Stimulated activated CD8-positive, alpha-beta memory T cell treated with anti-CD3 and anti-CD28 coated beads, Interleukin-15, amount 100 ng/mL, for 4 hours (primary cell): Measurements from ENCODE around the gene MCCC1.
"Not testable (repeated sequence)": the region's sequence is repeated elsewhere in the genome, so short reads cannot be mapped to it uniquely, and the experiment has no call there.

Source experiments
- DNase-seq, 2 donors: peaks; one replicate each; pipeline ENCODE4 v3.0.0-alpha.2; 2020; ENCODE audit warnings: low read depth in 2 of 2

Gene MCCC1

DNA sequence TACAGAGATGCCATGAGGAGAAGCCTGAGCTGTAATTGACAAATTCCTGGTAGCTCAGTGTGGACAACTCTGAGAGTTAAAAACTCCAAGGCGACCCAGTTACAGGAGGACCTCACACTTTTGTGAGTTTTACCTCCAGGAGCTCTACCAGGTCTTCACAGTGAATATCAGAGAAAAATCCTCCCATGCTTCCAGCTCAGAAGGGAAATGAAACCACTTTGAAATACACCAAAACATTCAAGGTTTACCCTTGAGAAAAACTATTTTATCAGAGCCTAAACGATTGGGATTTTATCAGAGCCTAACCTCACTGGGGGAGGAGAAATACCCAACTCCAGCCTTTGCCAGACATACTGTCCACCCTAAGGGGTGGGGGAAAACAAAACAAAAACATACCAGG, 52.4 kb downstream of the MCCC1 start:
- no peak for DNase-seq

DNA sequence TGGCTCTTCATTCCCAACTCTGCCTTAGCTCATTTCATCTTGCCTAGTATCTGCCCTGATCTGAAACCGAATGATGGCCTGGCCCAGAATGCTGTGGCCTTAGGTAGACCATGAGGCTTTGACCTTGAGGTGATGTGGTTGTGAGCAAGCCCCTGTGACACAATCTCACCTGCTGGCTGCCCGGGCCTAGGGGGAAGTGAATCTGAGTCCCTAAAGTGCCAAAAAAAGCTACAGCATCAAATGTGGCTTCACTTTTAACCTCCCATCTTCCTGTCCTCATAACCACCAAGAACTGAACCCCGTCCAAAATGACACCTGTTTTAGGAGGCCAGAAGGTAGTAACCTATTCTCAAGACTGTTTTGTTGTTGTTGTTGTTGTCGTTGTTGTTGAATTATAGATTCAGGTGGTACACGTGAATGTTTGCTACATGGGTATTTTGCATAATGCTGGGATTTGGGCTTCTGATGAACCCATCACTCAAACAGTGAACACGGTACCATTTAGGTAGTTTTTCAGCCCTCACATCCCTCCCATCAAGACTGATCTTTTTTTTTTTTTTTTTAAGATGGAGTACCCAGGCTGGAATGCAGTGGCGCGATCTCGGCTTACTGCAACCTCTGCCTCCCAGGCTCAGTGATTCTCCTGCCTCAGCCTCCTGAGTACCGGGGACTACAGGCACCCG, 54.6 kb downstream of the MCCC1 start:
- DNase-seq: no peak

- no peak for DNase-seq
Observed at GRCh38 chr3:183038757-183039156, 60.5 kb downstream of the MCCC1 start.

GRCh38 chr3:183038221-183038620, 61.1 kb downstream of the MCCC1 start:
- no peak for DNase-seq

DNA sequence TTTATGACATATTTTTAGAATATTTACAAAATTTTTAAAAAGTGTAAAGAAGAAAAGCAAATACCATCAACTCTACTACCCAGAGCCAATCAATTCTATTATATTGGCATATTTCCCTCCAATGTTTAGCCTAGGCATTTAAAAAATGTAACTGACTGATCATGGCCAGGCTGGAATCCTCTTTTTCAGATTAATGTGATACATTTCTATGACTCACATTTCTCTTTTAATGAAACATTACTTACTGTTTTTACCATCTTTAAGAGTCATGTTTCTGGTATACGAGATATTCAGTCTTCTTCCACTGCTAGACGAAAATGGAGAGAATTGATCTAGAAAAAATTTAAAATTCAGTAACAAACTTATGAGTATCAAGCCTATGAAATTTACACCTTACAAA, 65.5 kb downstream of the MCCC1 start:
- no peak for DNase-seq

DNA sequence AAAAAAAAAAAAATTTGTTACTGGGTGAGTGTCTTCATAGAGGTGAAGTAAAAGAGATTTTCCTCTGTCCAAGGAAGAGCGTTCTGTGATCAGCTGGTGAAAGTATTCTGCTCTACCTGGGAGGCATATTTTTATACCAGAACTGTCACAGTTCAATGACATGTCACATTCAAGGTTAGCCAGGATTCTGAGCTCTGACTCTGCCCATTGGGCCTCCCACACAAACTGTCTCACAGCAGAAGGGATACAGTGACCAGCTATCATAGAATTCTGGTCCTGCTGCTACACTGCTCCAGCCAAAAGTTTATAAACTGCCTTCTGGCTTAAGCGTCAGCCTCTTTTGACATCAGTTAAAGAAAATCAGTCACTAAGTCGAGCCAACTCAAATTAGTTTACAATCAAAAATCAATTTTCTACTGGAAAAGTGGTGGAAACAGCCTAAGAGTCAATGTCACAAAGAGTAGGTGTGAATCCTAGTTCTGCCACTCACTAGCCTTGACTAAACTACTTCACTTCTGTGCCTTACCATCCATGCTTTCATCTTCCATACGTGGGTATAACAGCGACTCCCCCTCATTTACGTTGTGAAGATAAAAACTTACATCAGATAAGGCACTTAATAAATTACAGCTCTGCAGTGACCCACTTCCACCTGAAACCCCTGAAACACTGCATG, 66.3 kb downstream of the MCCC1 start:
- DNase-seq: no peak

GRCh38 chr3:183031826-183032225, 67.5 kb downstream of the MCCC1 start:
- DNase-seq: no peak

DNA sequence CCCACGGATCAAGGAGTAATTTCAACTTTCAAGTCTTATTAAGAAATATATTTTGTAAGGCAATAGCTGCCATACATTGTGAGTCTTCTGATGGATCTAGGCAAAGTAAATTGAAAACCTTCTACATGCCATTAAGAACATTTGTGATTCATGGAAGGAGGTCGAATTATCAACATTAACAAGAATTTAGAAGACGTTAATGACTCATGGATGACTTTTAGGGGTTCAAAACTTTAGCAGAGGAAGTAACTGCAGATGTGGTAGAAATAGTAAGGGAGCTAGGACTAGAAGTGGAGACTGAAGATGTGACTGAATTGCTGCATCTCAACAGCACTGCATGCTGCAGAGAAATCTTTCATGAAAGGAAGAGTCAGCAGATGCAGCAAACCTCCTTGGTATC, 70.9 kb downstream of the MCCC1 start:
- no peak for DNase-seq

DNA sequence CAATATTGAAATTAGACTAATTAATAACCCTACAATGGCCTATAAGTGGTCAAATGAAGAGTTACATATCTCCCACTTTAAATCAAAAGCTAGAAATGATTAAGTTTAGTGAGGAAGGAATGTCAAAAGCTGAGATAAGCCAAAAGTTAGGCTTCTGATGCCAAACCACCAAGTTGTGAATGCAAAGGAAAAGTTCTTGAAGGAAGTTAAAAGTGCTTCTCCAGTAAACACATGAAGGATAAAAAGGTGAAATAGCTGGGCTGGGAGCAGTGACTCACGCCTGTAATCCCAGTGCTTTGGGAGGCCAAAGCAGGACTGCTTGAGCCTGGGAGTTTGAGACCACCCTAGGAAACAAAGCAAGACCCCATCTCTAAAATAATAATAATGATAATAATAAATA, 72.0 kb downstream of the MCCC1 start:
- no peak for DNase-seq

DNA sequence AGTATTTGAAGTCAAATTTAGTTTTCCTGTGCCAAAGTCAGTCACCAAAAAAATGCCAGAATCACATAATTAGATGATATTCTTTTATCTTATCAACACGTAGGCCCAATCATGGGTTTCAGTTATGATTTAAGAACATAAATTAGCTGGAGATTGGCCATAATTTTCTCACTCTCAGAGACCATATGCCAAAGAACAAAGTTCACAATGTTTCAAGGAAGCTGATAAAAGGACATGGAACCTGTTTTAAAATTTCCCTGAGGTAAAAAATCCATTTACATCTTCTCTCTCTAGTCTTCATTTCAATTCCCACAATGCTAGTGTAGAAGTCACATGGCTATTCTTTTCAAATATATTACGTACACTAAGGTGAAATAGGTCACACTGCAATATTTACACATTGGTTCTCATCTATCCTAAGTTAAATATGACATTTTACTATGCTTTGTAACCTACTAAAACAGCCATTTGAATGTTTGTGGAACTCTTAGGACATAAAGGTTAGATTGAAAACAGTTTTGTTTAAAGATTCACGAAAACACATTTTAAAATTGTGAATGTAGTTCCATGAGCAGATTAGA, 76.3 kb downstream of the MCCC1 start:
- no peak for DNase-seq

GRCh38 chr3:183018421-183019192, 80.7 kb downstream of the MCCC1 start:
- no peak for DNase-seq

- no peak for DNase-seq
Observed at GRCh38 chr3:183015185-183015584, 84.1 kb downstream of the MCCC1 start.

DNA sequence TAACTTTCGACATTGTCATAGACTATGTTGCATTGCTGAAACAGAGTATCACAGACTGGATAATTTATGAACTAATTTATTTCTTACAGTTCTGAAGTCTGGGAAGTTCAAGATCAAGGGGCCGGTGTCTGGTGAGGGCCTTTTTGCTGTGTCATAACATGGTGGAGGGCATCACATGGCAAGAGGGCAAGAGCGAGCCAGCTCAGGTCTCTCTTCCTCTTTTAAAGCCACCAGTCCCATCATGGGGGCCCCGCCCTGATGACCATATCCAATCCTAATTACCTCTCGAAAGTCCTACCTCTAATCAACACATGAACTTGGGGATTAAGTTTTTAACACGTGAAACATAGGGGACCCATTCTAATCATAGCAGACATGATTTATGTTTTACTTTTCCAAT, 85.4 kb downstream of the MCCC1 start:
- DNase-seq: no peak

- no peak for DNase-seq
Observed at GRCh38 chr3:183013074-183013473, 86.2 kb downstream of the MCCC1 start.

- no peak for DNase-seq
Observed at GRCh38 chr3:183008800-183009199, 90.5 kb downstream of the MCCC1 start.

DNA sequence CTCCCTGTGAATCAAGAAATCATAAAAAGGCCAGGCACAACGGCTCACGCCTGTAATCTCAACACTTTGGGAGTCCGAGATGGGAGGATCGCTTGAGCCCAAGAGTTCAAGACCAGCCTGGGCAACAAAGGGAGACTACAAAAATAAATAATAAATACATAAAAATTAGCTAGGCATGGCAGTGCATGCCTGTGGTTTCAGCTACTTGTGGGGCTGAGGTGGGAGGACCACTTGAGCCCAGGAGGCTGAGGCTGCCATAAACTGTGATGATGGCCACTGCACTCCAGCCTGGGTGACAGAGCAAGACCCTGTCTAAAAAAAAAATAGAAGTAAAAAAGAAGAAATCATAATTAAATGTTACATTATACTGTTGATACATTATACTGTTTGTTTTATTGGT, 91.0 kb downstream of the MCCC1 start:
- DNase-seq: no peak

DNA sequence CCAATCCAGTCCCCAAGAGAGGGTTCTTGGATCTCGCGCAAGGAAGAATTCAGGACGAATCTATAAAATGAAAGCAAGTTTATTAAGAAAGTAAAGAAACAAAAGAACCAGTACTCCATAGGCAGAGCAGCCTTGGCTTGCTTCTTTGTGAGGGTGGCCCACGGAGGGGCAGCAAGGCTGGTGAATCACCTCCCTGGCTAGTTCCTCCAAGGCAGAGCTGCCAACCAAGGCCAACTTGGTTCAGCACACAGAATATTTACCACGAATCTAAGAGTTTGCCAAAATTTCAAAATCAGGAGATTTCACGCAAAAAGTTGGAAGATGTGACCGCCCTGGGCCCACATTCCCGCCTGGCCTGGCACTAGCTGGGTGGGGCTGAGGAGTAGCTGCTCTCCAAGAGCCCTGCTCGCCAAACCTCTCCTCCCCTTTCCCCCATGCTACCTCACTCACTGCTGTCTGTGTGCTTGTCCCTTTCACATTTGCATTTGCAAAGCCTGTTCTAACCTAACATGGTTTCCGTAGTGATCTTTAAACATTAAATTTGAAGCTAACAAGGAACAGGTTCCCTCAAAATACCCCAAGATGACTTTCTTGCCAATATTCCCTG, 92.8 kb downstream of the MCCC1 start:
- DNase-seq: no peak

- no peak for DNase-seq
Observed at GRCh38 chr3:182999767-183000166, 99.5 kb downstream of the MCCC1 start.

DNA sequence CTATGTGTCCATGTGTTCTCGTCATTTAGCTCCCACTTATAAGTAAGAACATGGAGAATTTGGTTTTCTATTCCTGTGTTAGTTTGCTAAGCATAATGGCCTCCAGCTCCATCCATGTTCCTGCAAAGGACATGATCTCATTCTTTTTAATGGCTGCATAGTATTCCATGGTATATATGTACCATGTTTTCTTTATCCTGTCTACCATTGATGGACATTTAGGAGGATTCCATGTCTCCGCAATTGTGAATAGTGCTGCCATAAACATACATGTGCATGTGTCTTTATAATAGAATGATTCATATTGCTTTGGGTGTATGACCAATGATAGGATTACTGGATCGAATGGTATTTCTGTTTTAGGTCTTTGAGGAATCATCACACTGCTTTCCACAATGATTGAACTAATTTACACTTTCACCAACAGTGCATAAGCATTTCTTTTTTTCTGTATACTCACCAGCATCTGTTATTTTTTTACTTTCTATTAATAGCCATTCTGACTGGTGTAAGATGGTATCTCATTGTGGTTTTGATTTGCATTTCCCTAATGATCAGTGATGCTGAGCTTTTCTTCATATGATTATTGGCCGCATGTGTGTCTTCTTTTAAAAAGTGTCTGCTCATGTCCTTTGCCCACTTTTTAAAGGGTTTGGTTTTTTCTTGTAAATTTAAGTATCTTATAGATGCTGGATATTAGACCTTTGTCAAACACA, 105.7 kb downstream of the MCCC1 start:
- not testable (repeated sequence) for DNase-seq

- no peak for DNase-seq
Observed at GRCh38 chr3:182989566-182989965, 109.7 kb downstream of the MCCC1 start.

DNA sequence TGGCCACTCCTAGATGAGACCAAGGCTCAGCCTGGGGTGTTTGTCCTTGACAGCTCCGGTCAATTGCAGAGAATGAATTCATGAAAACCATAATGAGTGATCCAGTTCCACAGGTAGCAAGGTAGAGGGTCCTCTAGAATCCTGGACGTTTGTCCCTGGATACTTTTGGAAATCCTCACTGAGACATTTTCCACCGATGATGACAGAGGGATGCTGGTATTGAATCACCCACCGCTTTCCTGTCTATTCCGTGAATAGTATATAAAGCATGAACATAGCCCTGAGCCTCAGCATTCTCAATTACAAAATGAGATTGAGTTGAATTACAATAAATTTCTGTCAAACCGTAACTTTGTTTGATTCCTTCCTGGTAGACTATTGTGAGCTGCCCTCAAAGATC, 113.3 kb downstream of the MCCC1 start:
- DNase-seq: no peak

DNA sequence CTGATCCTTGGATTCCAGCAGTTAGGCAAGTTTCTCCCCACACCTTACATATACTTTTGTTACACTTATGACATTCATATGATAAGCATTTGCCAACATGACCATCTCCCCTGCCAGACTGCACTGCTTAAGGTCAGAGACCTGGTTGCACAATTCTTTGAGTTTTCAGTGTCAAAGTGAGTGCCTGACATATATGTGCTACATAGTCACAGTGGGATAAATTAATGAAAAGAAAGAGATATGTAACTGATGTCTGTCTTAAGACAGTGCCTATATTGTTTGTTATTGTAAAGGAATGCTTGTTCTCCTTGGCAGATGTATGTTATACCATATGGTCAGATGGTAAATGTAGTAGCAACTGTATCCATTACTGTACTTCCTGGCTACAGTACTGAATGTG, 115.4 kb downstream of the MCCC1 start:
- DNase-seq: no peak
